Spinal cord (tissue), 10 donors: ENCODE measurements around the gene TNPO2. TPM values are rescaled to one million over a fixed set of nuclear protein-coding genes. Genes with fewer than 3 reads are reported as not detected.

Experiments
- DNase-seq, 6 donors: peaks; one replicate each; pipeline versions ENCODE4 v3.0.0 to v3.0.0-alpha.2; 2013 to 2015; ENCODE audit warnings: low spot score in 6 of 6, low read depth in 4 of 6
- H3K27ac ChIP-seq: one replicate; pipeline ENCODE4 v1.5.1; 2013; ENCODE audit warnings: low read depth, low read length, control low read depth
- H3K27me3 ChIP-seq: one replicate; pipeline ENCODE4 v1.6.1; 2013; ENCODE audit warnings: low read length; ENCODE audit not compliant: control insufficient read depth, insufficient read depth
- H3K36me3 ChIP-seq: one replicate; pipeline ENCODE4 v1.6.1; 2013; ENCODE audit warnings: low read length; ENCODE audit not compliant: control insufficient read depth, insufficient read depth
- H3K4me1 ChIP-seq: one replicate; pipeline ENCODE4 v1.6.1; 2013; ENCODE audit warnings: low read length; ENCODE audit not compliant: control insufficient read depth, insufficient read depth
- H3K4me3 ChIP-seq: one replicate; pipeline ENCODE4 v1.5.1; 2013; ENCODE audit warnings: low read depth, low read length, control low read depth
- H3K9me3 ChIP-seq: one replicate; pipeline ENCODE4 v1.6.1; 2013; ENCODE audit warnings: low read length; ENCODE audit not compliant: control insufficient read depth, insufficient read depth
- whole genome bisulfite sequencing: methylation state at CpG from one replicate; pipeline ENCODE4 v1.1.5; 2013; ENCODE audit warnings: missing lambda C conversion rate; ENCODE audit not compliant: insufficient coverage; 5-methylcytosine and 5-hydroxymethylcytosine counted together
- long read RNA-seq, 4 donors: transcript quantifications; one replicate each; lab custom pipeline, GENCODE V29; 2026
- polyA plus RNA-seq, 2 donors: library from polyadenylated mRNA; unstranded; fragments of 120-200 nt; gene quantifications; one replicate each; pipeline ENCODE4 v1.2.1, GENCODE V29; 2013; ENCODE audit not compliant: insufficient read length in 2 of 2
- total RNA-seq, 2 donors: library from RNA; depleted of rRNA in 1 of 2; stranded (reverse); fragments of 120-200 nt in 1 of 2; fragments of >200 nt in 1 of 2; gene quantifications; one replicate each; pipeline versions ENCODE4 v1.2.3 to v1.2.4, GENCODE V29; 2013 to 2014
- donor health status: healthy.

The TNPO2 gene
- total RNA-seq (10 to 100 TPM; 40.9 to 66.8 TPM), polyA plus RNA-seq (100 to 1,000 TPM; 146 to 155 TPM)
- long read RNA-seq, donor 1, full-length matches to known transcripts, result 3 of 246 reads
- long read RNA-seq, donor 1, partial matches to known transcripts, result 235 of 246 reads
- long read RNA-seq, donor 1, other reads (novel, unspliced or antisense), result 8 of 246 reads
- long read RNA-seq, donor 2, full-length matches to known transcripts, result 3 of 3 reads
- long read RNA-seq, donor 2, partial matches to known transcripts, result 0 of 3 reads
- long read RNA-seq, donor 2, other reads (novel, unspliced or antisense), result 0 of 3 reads
- long read RNA-seq, donor 3, full-length matches to known transcripts, result 3 of 8 reads
- long read RNA-seq, donor 3, partial matches to known transcripts, result 5 of 8 reads
- long read RNA-seq, donor 3, other reads (novel, unspliced or antisense), result 0 of 8 reads
- long read RNA-seq, donor 4, result 0 reads

DNA sequence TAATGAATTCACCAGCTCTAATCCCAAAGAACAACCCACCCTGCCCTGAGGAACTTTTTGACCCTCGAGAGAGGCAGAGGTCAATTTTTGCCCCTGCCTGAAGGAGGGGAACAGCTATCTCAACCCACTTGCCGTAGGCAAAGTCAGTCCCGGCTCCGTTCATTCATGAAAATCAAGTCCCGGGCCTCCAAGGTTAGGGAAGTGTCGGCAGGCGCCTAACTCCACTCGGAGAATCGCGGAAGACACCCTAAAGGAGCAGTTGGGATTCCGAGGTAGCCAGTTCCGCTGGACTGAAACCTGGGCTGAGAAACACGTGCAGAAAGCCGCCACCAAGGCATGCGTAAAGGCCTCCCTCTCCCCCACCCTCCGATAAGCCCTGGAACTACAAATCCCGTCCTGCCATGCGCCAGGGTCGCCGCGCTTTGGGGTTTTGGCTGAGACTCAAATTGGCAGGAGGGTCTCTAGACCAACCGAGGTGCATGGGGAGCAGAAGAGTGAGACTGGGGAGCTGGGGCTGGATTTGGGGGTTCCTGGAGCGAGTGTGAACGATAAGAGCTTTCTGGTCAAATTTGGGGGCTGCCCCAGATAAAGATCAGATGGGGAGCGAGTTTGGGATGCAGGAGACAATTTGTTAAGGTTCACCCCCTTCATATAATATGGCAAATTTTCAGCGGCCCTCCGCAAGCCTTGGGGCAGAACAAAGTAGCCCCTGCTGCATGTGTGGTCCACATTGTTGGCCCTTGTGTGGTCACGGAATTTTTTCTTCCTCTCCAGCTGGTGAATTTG, at the start of gene TNPO2:
Gene TNPO2 (minus strand): TSS at position 292 of the 786 bp plus-strand sequence. CDS start 2,955 bp downstream, outside the sequence.
- WGBS, result under 1% methylated on average over 22 of the region's 28 CpGs

GRCh38 chr19:12772323-12772722, 48.6 kb upstream of the TNPO2 start:
- no peak for DNase-seq
- H3K27me3 ChIP-seq, result no peaks in the 10 kb centered on the region
- no peak overlapping the region for H3K4me3 ChIP-seq
- no peak overlapping the region for H3K27ac ChIP-seq
- peaks cover 20% of the 10 kb centered on the region for H3K4me1 ChIP-seq
- H3K36me3 ChIP-seq, result peaks cover 33% of the 10 kb centered on the region
- H3K9me3 ChIP-seq, result no peaks in the 10 kb centered on the region
- 83% methylated on average over 2 of the region's 4 CpGs for WGBS

More for the DNA sequence above, at the start of gene TNPO2:
- DNase-seq, result peak in 4 of 6 donors; percentile 48 to 95 (median 82)
- H3K4me1 ChIP-seq, result peaks cover 41% of the 10 kb centered on the region
- H3K27me3 ChIP-seq, result no peaks in the 10 kb centered on the region
- H3K4me3 ChIP-seq, result peak within 1 kb of the TSS; percentile 75
- peaks cover 27% of the 10 kb centered on the region for H3K36me3 ChIP-seq
- no peaks in the 10 kb centered on the region for H3K9me3 ChIP-seq
- peak within 1 kb of the TSS; percentile 94 for H3K27ac ChIP-seq

GRCh38 chr19:12770922-12771321, 47.2 kb upstream of the TNPO2 start:
- peaks cover 44% of the 10 kb centered on the region for H3K36me3 ChIP-seq
- no peaks in the 10 kb centered on the region for H3K9me3 ChIP-seq
- no peak overlapping the region for H3K4me3 ChIP-seq
- H3K4me1 ChIP-seq, result peaks cover 14% of the 10 kb centered on the region
- 99% methylated on average over 6 of the region's 13 CpGs for WGBS
- no peak overlapping the region for H3K27ac ChIP-seq
- no peak for DNase-seq
- no peaks in the 10 kb centered on the region for H3K27me3 ChIP-seq

DNA sequence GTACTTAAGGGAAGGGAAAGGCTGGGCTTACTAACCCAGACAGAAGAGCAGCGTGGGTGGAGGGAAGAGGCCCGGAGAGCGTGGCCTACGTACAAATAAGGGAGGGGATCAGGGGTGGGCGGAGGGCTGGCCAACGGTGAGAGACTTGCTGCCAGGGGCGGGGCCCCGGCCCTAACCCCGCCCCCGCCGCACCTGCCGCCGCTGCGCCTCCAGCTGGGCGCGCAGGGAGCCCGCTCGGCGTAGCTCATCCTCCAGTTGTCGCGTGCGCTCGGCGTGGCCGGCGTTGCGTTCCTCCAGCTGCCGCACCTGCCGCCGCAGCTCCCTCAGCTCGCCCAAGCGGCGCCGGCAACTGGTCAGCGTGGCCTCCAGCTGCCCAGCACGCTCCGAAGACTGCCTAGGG, 46.0 kb upstream of the TNPO2 start:
- Histone ChIP-seq H3K36me3 (peaks cover 55% of the 10 kb centered on the region), H3K27me3 (no peaks in the 10 kb centered on the region), H3K9me3 (no peaks in the 10 kb centered on the region), H3K27ac (no peak overlapping the region), H3K4me3 (no peak overlapping the region), H3K4me1 (peaks cover 8% of the 10 kb centered on the region)
- peak in 1 of 6 donors; percentile 65 for DNase-seq
- 17% methylated on average over 37 of the region's 37 CpGs for WGBS

- no peaks in the 10 kb centered on the region for H3K9me3 ChIP-seq
- 92% methylated on average over 15 of the region's 15 CpGs for whole genome bisulfite sequencing
- DNase-seq, result no peak
- H3K4me3 ChIP-seq, result no peak overlapping the region
- H3K27ac ChIP-seq, result no peak overlapping the region
- H3K4me1 ChIP-seq, result peaks cover 3% of the 10 kb centered on the region
- no peaks in the 10 kb centered on the region for H3K27me3 ChIP-seq
- H3K36me3 ChIP-seq, result peaks cover 70% of the 10 kb centered on the region
Observed at GRCh38 chr19:12767666-12768065, 43.9 kb upstream of the TNPO2 start.

- Histone ChIP-seq H3K27ac (no peak overlapping the region), H3K36me3 (peaks cover 72% of the 10 kb centered on the region), H3K9me3 (no peaks in the 10 kb centered on the region), H3K27me3 (no peaks in the 10 kb centered on the region), H3K4me1 (peaks cover 3% of the 10 kb centered on the region), H3K4me3 (no peak overlapping the region)
- DNase-seq, result no peak
- 90% methylated on average over 11 of the region's 11 CpGs for WGBS
Observed at GRCh38 chr19:12767150-12767549, 43.4 kb upstream of the TNPO2 start.

- H3K27ac ChIP-seq, result peak overlapping the region; percentile 67
- no peaks in the 10 kb centered on the region for H3K9me3 ChIP-seq
- peaks cover 70% of the 10 kb centered on the region for H3K36me3 ChIP-seq
- H3K4me3 ChIP-seq, result peak overlapping the region; percentile 51
- peaks cover 3% of the 10 kb centered on the region for H3K4me1 ChIP-seq
- DNase-seq, result peak in 2 of 6 donors; percentile 86 to 87
- 4% methylated on average over 29 of the region's 30 CpGs for WGBS
- no peaks in the 10 kb centered on the region for H3K27me3 ChIP-seq
Observed at GRCh38 chr19:12766051-12766521, 42.4 kb upstream of the TNPO2 start.

DNA sequence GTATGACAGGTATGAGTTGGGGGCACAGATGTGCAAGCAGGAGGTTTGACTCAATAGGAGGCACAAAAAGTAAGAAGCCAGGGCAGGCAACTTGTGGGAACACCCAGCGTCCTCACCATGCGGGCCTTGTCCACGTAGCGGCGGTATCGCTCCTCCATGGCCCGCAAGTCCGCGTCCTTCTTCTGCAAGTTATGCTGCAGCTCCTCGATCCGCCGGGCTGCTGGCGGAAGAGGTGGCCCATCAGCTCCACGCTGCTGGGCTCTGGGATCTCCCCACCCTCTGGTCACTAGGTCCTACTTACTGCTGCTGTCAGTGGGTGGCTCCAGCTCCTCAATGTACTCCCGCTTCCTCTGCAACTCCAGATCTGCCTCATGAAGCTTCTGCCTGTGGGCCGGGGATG, 41.0 kb upstream of the TNPO2 start:
- Histone ChIP-seq H3K4me1 (peaks cover 3% of the 10 kb centered on the region), H3K36me3 (peaks cover 60% of the 10 kb centered on the region), H3K27ac (no peak overlapping the region), H3K9me3 (no peaks in the 10 kb centered on the region), H3K4me3 (no peak overlapping the region), H3K27me3 (no peaks in the 10 kb centered on the region)
- WGBS, result 97% methylated on average over 16 of the region's 16 CpGs
- DNase-seq, result no peak

DNA sequence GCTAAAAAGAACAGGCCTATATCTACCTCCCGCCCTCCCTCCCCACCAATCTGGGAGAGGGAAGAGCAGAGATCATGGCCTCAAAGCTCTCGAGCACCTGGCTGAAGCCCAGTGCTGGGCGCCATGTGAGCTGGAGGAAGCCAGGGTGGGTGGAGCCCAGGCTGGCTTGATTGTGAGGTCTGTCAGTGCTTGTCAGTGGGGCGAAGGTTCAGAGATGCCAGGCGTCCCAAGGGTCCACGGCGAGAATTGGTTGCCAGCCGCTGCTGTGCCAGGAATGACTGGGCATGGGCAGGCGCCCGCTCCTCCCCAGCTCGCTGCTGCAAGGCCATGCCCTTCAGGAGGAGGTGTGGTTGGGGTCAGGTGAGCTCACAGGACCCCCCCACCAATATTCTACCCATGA, 39.4 kb upstream of the TNPO2 start:
- no peaks in the 10 kb centered on the region for H3K27me3 ChIP-seq
- peaks cover 60% of the 10 kb centered on the region for H3K36me3 ChIP-seq
- H3K4me1 ChIP-seq, result peaks cover 1% of the 10 kb centered on the region
- no peak overlapping the region for H3K27ac ChIP-seq
- H3K9me3 ChIP-seq, result no peaks in the 10 kb centered on the region
- no peak for DNase-seq
- no peak overlapping the region for H3K4me3 ChIP-seq
- WGBS, result 97% methylated on average over 9 of the region's 11 CpGs
